Measurements from ENCODE around the gene PRKCB. TPM values are rescaled to one million over a fixed set of nuclear protein-coding genes. Genes with fewer than 3 reads are reported as not detected.

The PRKCB gene
- total and polyA plus RNA-seq, 2 experiments from 2014 or later = 3.7 to 16.4 TPM

DNA sequence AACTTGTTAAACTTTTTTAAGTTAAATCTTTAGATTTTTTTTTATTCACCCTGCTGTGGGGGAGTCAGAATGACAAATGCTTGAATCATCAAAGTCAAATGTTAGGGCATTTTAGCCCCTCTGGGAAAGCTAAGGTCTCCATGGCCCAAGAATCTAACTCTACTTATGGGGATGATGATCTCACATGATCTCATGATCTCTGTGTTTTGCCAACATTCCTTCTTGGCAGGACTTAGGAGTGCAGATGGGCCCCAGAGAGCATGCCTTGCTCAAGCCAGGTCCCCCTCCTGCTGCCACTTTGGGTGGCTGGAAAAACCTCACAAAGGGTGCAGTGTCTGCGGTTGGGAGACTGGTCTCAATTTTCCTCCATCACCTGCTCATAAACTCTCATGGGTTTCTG is 108.6 kb downstream of the PRKCB start:
- Histone ChIP-seq H3K4me3 (no peak overlapping the region), H4K20me1 (replicated peaks; ENCODE audit: insufficient read depth) (no peaks in the 10 kb centered on the region; the same call in 1 of the 2 replicates), H3F3A (replicated peaks; ENCODE audit: low read depth) (no peaks in the 10 kb centered on the region), H3K9me2 (ENCODE audit: insufficient read depth) (no peaks in the 10 kb centered on the region), H3K27ac (ENCODE audit: low read depth) (no peak overlapping the region), H3K27me3 (ENCODE audit: insufficient read depth) (no peaks in the 10 kb centered on the region), H3K4me1 (ENCODE audit: insufficient read depth) (peaks cover 6% of the 10 kb centered on the region; the same call in 1 of the 2 replicates), H3K36me3 (ENCODE audit: insufficient read depth) (no peaks in the 10 kb centered on the region), H3K4me2 (no peak overlapping the region), H2AFZ (no peak overlapping the region), H3K79me2 (replicated peaks; ENCODE audit: insufficient read depth) (no peaks in the 10 kb centered on the region)
- Mint-ChIP-seq H3K4me3 (no peak overlapping the region), H3K27ac (no peak overlapping the region), H3K9me3 (no peaks in the 10 kb centered on the region), H3K36me3 (ENCODE audit: low read depth) (no peaks in the 10 kb centered on the region), H3K4me1 (peaks cover 9% of the 10 kb centered on the region), H3K27me3 (ENCODE audit: insufficient read depth, low read depth, poor library complexity) (peaks cover 3% of the 10 kb centered on the region)
- DNase-seq (ENCODE audit: low spot score) (no peak), ATAC-seq (no peak)
- TF ChIP-seq, protein P1, sequence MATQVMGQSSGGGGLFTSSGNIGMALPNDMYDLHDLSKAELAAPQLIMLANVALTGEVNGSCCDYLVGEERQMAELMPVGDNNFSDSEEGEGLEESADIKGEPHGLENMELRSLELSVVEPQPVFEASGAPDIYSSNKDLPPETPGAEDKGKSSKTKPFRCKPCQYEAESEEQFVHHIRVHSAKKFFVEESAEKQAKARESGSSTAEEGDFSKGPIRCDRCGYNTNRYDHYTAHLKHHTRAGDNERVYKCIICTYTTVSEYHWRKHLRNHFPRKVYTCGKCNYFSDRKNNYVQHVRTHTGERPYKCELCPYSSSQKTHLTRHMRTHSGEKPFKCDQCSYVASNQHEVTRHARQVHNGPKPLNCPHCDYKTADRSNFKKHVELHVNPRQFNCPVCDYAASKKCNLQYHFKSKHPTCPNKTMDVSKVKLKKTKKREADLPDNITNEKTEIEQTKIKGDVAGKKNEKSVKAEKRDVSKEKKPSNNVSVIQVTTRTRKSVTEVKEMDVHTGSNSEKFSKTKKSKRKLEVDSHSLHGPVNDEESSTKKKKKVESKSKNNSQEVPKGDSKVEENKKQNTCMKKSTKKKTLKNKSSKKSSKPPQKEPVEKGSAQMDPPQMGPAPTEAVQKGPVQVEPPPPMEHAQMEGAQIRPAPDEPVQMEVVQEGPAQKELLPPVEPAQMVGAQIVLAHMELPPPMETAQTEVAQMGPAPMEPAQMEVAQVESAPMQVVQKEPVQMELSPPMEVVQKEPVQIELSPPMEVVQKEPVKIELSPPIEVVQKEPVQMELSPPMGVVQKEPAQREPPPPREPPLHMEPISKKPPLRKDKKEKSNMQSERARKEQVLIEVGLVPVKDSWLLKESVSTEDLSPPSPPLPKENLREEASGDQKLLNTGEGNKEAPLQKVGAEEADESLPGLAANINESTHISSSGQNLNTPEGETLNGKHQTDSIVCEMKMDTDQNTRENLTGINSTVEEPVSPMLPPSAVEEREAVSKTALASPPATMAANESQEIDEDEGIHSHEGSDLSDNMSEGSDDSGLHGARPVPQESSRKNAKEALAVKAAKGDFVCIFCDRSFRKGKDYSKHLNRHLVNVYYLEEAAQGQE (IDR thresholded peaks at IDR 0.05; ENCODE audit: unreplicated experiment) = no peak
- TF ChIP-seq ZNF331 (CRISPR knock-in tag; IDR thresholded peaks at IDR 0.05; ENCODE audit: low read depth) (no peak), CREB1 (CRISPR knock-in tag; IDR thresholded peaks at IDR 0.05; ENCODE audit: low read depth) (no peak), EZH2phosphoT487 (IDR thresholded peaks at IDR 0.05; ENCODE audit: unreplicated experiment) (no peak), JUNB (IDR thresholded peaks at IDR 0.05; ENCODE audit: unreplicated experiment) (no peak), EZH2 (IDR thresholded peaks at IDR 0.05; ENCODE audit: low read depth, unreplicated experiment) (no peak), POLR2AphosphoS5 (IDR thresholded peaks at IDR 0.05; ENCODE audit: low read depth) (no peak), NANOG (IDR thresholded peaks at IDR 0.05; ENCODE audit: borderline replicate concordance) (no peak), STAT1 (IDR thresholded peaks at IDR 0.05; ENCODE audit: unreplicated experiment) (no peak), ZNF114 (CRISPR knock-in tag; IDR thresholded peaks at IDR 0.05) (no peak)
- TF ChIP-seq, protein P2, sequence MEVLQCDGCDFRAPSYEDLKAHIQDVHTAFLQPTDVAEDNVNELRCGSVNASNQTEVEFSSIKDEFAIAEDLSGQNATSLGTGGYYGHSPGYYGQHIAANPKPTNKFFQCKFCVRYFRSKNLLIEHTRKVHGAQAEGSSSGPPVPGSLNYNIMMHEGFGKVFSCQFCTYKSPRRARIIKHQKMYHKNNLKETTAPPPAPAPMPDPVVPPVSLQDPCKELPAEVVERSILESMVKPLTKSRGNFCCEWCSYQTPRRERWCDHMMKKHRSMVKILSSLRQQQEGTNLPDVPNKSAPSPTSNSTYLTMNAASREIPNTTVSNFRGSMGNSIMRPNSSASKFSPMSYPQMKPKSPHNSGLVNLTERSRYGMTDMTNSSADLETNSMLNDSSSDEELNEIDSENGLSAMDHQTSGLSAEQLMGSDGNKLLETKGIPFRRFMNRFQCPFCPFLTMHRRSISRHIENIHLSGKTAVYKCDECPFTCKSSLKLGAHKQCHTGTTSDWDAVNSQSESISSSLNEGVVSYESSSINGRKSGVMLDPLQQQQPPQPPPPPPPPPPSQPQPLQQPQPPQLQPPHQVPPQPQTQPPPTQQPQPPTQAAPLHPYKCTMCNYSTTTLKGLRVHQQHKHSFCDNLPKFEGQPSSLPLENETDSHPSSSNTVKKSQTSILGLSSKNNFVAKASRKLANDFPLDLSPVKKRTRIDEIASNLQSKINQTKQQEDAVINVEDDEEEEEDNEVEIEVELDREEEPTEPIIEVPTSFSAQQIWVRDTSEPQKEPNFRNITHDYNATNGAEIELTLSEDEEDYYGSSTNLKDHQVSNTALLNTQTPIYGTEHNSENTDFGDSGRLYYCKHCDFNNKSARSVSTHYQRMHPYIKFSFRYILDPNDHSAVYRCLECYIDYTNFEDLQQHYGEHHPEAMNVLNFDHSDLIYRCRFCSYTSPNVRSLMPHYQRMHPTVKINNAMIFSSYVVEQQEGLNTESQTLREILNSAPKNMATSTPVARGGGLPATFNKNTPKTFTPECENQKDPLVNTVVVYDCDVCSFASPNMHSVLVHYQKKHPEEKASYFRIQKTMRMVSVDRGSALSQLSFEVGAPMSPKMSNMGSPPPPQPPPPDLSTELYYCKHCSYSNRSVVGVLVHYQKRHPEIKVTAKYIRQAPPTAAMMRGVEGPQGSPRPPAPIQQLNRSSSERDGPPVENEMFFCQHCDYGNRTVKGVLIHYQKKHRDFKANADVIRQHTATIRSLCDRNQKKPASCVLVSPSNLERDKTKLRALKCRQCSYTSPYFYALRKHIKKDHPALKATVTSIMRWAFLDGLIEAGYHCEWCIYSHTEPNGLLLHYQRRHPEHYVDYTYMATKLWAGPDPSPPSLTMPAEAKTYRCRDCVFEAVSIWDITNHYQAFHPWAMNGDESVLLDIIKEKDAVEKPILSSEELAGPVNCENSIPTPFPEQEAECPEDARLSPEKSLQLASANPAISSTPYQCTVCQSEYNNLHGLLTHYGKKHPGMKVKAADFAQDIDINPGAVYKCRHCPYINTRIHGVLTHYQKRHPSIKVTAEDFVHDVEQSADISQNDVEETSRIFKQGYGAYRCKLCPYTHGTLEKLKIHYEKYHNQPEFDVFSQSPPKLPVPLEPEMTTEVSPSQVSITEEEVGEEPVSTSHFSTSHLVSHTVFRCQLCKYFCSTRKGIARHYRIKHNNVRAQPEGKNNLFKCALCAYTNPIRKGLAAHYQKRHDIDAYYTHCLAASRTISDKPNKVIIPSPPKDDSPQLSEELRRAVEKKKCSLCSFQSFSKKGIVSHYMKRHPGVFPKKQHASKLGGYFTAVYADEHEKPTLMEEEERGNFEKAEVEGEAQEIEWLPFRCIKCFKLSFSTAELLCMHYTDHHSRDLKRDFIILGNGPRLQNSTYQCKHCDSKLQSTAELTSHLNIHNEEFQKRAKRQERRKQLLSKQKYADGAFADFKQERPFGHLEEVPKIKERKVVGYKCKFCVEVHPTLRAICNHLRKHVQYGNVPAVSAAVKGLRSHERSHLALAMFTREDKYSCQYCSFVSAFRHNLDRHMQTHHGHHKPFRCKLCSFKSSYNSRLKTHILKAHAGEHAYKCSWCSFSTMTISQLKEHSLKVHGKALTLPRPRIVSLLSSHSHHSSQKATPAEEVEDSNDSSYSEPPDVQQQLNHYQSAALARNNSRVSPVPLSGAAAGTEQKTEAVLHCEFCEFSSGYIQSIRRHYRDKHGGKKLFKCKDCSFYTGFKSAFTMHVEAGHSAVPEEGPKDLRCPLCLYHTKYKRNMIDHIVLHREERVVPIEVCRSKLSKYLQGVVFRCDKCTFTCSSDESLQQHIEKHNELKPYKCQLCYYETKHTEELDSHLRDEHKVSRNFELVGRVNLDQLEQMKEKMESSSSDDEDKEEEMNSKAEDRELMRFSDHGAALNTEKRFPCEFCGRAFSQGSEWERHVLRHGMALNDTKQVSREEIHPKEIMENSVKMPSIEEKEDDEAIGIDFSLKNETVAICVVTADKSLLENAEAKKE (CRISPR knock-in tag; IDR thresholded peaks at IDR 0.05) = no peak
- TF ChIP-seq, protein P3, sequence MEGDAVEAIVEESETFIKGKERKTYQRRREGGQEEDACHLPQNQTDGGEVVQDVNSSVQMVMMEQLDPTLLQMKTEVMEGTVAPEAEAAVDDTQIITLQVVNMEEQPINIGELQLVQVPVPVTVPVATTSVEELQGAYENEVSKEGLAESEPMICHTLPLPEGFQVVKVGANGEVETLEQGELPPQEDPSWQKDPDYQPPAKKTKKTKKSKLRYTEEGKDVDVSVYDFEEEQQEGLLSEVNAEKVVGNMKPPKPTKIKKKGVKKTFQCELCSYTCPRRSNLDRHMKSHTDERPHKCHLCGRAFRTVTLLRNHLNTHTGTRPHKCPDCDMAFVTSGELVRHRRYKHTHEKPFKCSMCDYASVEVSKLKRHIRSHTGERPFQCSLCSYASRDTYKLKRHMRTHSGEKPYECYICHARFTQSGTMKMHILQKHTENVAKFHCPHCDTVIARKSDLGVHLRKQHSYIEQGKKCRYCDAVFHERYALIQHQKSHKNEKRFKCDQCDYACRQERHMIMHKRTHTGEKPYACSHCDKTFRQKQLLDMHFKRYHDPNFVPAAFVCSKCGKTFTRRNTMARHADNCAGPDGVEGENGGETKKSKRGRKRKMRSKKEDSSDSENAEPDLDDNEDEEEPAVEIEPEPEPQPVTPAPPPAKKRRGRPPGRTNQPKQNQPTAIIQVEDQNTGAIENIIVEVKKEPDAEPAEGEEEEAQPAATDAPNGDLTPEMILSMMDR (conservative IDR thresholded peaks at IDR 0.05; ENCODE audit: low read depth in 2 of 2) = no peak
- TF ChIP-seq, protein P4, sequence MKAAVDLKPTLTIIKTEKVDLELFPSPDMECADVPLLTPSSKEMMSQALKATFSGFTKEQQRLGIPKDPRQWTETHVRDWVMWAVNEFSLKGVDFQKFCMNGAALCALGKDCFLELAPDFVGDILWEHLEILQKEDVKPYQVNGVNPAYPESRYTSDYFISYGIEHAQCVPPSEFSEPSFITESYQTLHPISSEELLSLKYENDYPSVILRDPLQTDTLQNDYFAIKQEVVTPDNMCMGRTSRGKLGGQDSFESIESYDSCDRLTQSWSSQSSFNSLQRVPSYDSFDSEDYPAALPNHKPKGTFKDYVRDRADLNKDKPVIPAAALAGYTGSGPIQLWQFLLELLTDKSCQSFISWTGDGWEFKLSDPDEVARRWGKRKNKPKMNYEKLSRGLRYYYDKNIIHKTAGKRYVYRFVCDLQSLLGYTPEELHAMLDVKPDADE (IDR thresholded peaks at IDR 0.05) = no peak
